Measurements from ENCODE around the gene PRKCB.
A peak's percentile ranks its signal among the peaks of the same experiment; 100 is the strongest.
"Not testable (repeated sequence)": the region's sequence is repeated elsewhere in the genome, so short reads cannot be mapped to it uniquely, and the experiment has no call there.

PRKCB gene

DNA sequence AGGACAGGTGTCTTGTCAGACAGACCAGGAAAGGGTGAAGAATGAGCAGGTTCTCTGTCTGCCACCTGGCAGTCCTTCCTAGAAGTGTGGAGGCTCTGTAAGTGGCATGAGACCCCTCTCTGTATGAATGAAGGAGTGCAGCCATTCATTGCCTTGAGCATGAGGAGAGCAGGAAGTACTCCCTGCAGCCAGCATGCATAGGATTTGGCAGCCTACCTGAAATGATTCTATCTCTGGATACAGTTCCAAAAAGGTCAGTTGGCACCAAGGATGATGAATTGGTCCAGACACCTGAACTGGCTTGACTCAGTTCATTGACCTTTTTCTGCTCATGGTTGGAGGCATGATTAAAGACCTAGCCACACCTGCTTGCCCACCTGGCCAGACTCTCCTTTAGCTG is 163.0 kb downstream of the PRKCB start:
- DNase-seq (ENCODE audit: low read depth in 2 of 3, low spot score in 2 of 3) = no peak

DNA sequence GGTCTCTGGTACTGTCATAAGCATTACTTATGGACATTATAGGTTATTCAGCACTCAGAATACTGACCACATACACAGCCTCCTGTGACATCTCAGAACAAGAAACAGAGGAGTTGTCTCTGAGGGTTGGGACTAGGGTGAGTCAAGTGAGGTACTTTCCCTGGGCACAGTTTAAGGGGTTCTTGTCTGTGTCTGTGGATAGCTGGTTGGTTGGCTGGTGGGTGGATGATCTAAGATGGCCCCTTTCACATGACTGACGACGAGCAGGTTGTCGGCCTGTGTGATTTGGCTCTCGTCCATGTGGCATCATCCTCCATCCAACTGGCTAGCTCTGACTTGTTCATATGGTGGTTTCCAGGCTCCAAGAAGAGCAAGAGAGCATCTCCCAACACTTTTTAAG is 163.9 kb downstream of the PRKCB start:
- DNase-seq (ENCODE audit: low read depth in 2 of 3, low spot score in 2 of 3) = peak in 2 of 3 experiments; percentile 50 to 55

DNA sequence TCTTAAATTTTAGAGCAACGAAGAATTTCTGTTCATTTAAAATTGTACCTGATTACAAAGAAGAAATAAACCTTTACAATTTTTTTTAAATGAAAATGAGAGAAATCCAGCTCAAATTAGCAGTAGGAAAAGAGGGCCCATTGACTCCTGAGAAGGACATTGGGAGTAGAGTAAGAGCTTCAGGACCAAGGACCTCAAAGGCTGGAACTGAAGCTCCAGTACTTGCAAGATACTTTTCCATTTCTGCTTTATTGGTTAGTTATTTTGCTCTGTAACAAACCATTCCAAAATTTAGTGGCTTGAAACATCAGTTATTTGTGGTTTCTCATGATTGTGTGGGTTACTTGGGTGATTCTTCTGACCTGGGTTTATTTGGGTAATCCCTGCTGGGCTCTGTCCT is 165.9 kb downstream of the PRKCB start:
- no peak for DNase-seq (ENCODE audit: low read depth in 2 of 3, low spot score in 2 of 3)

GRCh38 chr16:24002619-24003018 is 166.8 kb downstream of the PRKCB start:
- no peak for DNase-seq (ENCODE audit: low read depth in 2 of 3, low spot score in 2 of 3)

- DNase-seq (ENCODE audit: low read depth in 2 of 3, low spot score in 2 of 3) = no peak
These were observed 169.8 kb downstream of the PRKCB start for GRCh38 chr16:24005577-24005976.

GRCh38 chr16:24007391-24007790 is 171.6 kb downstream of the PRKCB start:
- no peak for DNase-seq (ENCODE audit: low read depth in 2 of 3, low spot score in 2 of 3)

- DNase-seq (ENCODE audit: low read depth in 2 of 3, low spot score in 2 of 3) = no peak
These were observed 172.2 kb downstream of the PRKCB start for GRCh38 chr16:24007934-24008333.

- no peak for DNase-seq (ENCODE audit: low read depth in 2 of 3, low spot score in 2 of 3)
These were observed 173.3 kb downstream of the PRKCB start for GRCh38 chr16:24009098-24009497.

DNA sequence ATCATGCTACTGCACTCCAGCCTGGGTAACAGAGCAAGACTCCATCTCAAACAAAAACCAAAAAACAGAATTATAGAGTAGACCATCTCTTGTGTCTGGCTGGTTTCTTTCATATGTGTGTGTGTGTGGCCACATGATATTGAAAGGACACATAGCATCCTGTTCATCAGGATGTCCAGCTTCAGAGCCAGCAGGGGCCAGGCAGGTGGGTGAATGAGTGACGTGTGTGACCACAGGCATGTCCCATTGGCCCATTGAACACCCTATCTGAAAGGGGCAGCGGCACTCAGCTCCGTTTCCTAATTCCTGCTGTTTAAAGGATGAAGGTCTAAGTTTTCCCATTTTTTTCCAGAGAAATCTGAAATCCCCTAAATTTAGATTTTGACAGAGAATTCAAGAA is 174.2 kb downstream of the PRKCB start:
- DNase-seq (ENCODE audit: low read depth in 2 of 3, low spot score in 2 of 3) = no peak

DNA sequence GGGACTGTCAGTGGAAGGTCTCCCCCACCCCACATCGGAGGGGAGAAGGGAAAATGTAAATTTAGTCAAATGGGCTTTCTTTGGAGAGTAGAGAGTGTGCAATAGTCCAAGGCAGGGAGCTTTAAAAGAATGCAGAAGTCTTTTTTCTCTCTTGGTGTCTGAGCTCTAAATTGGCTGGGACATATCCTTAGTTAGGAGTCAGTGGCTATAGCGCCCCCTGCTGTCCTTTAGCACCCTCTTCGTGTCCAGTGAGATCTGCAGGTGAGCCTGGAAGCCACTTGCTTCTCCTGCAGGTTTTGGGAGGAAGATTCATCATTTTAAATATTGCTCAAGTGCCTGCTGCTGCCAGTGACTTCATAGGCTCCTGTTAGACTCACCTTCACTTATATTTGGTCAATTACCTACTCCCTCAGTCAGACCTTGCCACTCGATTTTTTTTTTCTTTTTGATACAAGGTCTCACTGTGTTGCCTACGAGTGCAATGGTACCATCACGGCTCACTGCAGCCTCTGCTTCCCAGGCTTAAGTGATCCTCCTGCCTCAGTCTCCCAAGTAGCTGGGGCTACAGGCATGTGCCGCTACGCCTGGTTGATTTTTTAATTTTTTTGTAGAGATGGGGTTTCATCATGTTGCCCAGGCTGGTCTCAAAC is 174.8 kb downstream of the PRKCB start:
- peak; percentile 28 to 60 (median 46) for DNase-seq (ENCODE audit: low read depth in 2 of 3, low spot score in 2 of 3)

GRCh38 chr16:24011237-24011636 is 175.5 kb downstream of the PRKCB start:
- DNase-seq (ENCODE audit: low read depth in 2 of 3, low spot score in 2 of 3) = no peak

- no peak for DNase-seq (ENCODE audit: low read depth in 2 of 3, low spot score in 2 of 3)
These were observed 177.4 kb downstream of the PRKCB start for GRCh38 chr16:24013054-24013636.

- peak in 2 of 3 experiments; percentile 25 to 27 for DNase-seq (ENCODE audit: low read depth in 2 of 3, low spot score in 2 of 3)
These were observed 178.3 kb downstream of the PRKCB start for GRCh38 chr16:24013864-24014645.

DNA sequence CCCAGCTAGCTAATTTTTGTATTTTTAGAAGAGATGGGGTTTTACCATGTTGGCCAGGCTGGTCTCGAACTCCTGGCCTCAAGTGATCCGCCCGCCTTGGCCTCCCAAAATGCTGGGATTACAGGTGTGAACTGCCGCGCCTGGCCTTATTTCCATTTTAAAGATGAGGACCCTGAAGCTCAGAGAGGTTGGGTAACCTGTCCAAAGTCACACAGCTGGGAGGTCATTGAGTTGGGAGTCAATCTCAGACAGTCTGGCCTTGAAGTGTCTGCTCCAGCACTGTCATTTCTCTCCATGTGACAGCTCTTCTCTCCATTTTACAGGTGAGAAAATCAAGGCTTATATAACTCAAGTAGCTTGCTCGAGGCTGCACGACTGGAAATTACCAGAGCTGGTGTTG is 179.2 kb downstream of the PRKCB start:
- not testable (repeated sequence) for DNase-seq (ENCODE audit: low read depth in 2 of 3, low spot score in 2 of 3)

DNA sequence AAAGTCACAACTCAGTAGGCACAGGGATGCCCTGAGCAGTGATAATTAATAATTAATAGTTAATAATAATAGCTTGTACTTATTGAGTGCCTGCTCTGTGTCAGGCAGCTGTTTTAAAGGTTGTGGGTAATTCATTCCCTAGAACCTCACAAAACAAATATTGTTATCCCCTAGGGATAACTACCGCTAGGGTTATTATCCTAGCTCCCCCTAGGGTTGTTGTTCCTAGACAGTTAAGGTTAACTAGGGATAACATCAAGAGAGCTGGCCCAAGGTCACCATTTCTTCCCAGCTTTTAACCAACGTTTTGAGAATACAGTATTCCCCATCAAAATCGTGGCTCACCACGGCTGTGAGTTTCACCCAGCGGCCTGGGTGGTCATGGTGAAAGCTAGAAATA is 180.1 kb downstream of the PRKCB start:
- no peak for DNase-seq (ENCODE audit: low read depth in 2 of 3, low spot score in 2 of 3)

- no peak for DNase-seq (ENCODE audit: low read depth in 2 of 3, low spot score in 2 of 3)
These were observed 182.7 kb downstream of the PRKCB start for GRCh38 chr16:24018485-24018884.

DNA sequence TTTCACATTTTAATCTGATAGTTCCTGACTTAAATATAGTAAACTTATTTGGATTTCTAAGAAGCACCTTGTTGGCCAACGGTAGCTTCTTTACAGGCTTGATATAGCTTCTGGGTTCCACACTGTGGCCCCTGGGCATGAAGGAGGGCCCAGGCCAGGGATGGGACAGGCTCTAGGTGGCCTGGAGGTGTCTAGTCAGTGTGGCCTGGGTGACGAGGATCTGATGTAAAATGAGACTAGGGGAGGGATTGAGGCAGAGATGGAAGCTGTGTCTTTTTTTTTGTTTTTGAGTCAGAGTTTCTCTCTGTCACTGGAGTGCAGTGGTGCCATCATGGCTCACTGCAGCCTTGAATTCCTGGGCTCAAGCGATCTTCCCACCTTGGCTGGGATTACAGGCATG is 187.0 kb downstream of the PRKCB start:
- no peak for DNase-seq (ENCODE audit: low read depth in 2 of 3, low spot score in 2 of 3)

DNA sequence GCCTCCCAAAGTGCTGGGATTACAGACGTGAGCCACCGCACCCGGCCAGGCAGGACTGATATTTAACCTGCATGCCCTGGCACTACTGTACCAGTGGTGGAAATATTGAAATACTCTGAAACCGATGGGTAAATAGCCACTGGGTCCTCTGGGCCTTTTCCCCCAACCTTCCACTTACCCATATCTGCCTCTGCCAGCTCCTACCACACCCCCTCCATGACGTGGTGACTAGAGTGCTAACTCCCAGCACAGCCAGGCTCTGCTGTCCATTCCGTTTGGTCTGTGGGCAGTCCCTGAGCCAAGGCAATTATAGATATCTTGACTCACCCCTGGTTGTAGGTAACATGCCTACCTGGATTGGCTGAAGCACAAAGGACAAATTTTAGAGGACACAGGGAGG is 187.8 kb downstream of the PRKCB start:
- DNase-seq (ENCODE audit: low read depth in 2 of 3, low spot score in 2 of 3) = no peak

GRCh38 chr16:24024971-24025370 is 189.2 kb downstream of the PRKCB start:
- no peak for DNase-seq (ENCODE audit: low read depth in 2 of 3, low spot score in 2 of 3)

GRCh38 chr16:24027466-24027865 is 191.7 kb downstream of the PRKCB start:
- DNase-seq (ENCODE audit: low read depth in 2 of 3, low spot score in 2 of 3) = no peak

GRCh38 chr16:24029841-24030240 is 194.1 kb downstream of the PRKCB start:
- DNase-seq (ENCODE audit: low read depth in 2 of 3, low spot score in 2 of 3) = not testable (repeated sequence)

DNA sequence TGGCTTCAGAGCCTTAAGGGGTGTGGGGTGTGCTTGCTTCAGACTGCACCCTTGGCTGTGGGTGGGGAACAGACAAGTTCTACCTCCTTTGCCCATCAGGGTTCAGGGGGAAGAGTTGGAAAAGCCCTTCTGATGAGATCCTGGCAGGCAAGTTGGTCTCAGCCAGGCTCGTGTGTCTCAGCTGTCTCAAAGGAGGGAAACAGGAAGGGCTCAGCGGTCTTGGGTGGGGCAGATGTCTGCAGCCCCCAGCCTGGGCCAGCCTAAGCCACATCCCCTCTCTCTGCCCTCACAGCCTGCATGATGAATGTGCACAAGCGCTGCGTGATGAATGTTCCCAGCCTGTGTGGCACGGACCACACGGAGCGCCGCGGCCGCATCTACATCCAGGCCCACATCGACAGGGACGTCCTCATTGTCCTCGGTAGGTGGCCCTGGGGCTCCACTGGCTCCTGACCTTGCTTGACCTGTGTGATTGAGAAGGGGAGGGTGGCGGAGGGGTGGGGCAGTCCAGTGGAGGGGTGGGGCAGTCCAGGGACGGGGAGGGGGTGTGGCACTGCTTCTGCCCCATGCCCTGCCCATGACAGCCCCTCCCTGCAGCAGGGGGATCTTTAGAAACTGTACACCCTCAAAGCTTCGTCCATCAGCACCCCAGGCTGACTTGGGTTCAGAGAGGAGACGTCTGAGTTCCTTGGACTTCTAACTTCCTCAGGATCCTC is 199.5 kb downstream of the PRKCB start:
- DNase-seq (ENCODE audit: low read depth in 2 of 3, low spot score in 2 of 3) = no peak

Measured in activated CD8-positive, alpha-beta memory T cell treated with anti-CD3 and anti-CD28 coated beads for 48 hours (primary cell).